NT2/D1 (cell line): ENCODE measurements around the gene TUBGCP6.

Experiments
- DNase-seq: peaks from one replicate; pipeline ENCODE4 v3.0.0-alpha.2; 2011; ENCODE audit warnings: low read depth, low spot score
- H3K27me3 ChIP-seq: 2 replicates; pipeline ENCODE4 v1.6.0; 2011; ENCODE audit warnings: mild to moderate bottlenecking; ENCODE audit not compliant: insufficient read length, insufficient read depth
- H3K36me3 ChIP-seq: 2 replicates; pipeline ENCODE4 v1.6.1; 2011; ENCODE audit warnings: mild to moderate bottlenecking, low read length, mixed read lengths; ENCODE audit not compliant: insufficient read depth, insufficient read length
- H3K4me1 ChIP-seq: 2 replicates; pipeline ENCODE4 v1.5.1; 2011; ENCODE audit not compliant: insufficient read depth, insufficient read length
- H3K4me3 ChIP-seq: 2 replicates; pipeline ENCODE4 v1.5.1; 2011; ENCODE audit warnings: low read depth; ENCODE audit not compliant: insufficient read length
- H3K9ac ChIP-seq: 2 replicates; pipeline ENCODE4 v1.6.0; 2011; ENCODE audit warnings: low read depth; ENCODE audit not compliant: insufficient read length
- H3K9me3 ChIP-seq: 2 replicates; pipeline ENCODE4 v1.5.1; 2011; ENCODE audit warnings: mild to moderate bottlenecking, low read length; ENCODE audit not compliant: insufficient read depth
- SUZ12 ChIP-seq: IDR thresholded peaks from 2 replicates; pipeline ENCODE4 v1.6.1; 2011; ENCODE audit not compliant: insufficient read length, insufficient read depth; ENCODE audit errors: extremely low read depth
- YY1 ChIP-seq: IDR thresholded peaks from 2 replicates; pipeline ENCODE4 v1.6.1; 2011; ENCODE audit not compliant: insufficient read length, insufficient read depth
- ZNF274 ChIP-seq: IDR thresholded peaks from 2 replicates; pipeline ENCODE4 v1.6.1; 2011; ENCODE audit warnings: mild to moderate bottlenecking, low read depth, low read length

TUBGCP6 gene

GRCh38 chr22:50289151-50289941 lies 44.5 kb upstream of the TUBGCP6 start:
- DNase-seq = no peak
- H3K36me3 ChIP-seq = peaks cover 70% of the 10 kb centered on the region
- H3K9me3 ChIP-seq = no peaks in the 10 kb centered on the region
- no peak overlapping the region for H3K9ac ChIP-seq
- no peaks in the 10 kb centered on the region for H3K27me3 ChIP-seq
- TF ChIP-seq ZNF274 = no peak
- TF ChIP-seq SUZ12 = no peak
- TF ChIP-seq YY1 = no peak
- no peak overlapping the region for H3K4me3 ChIP-seq
- peaks cover 15% of the 10 kb centered on the region for H3K4me1 ChIP-seq

GRCh38 chr22:50287731-50288130 lies 42.9 kb upstream of the TUBGCP6 start:
- Histone ChIP-seq H3K9me3 (no peaks in the 10 kb centered on the region), H3K9ac (no peak overlapping the region), H3K4me3 (no peak overlapping the region), H3K27me3 (no peaks in the 10 kb centered on the region), H3K4me1 (peaks cover 8% of the 10 kb centered on the region), H3K36me3 (peaks cover 71% of the 10 kb centered on the region)
- DNase-seq = no peak
- TF ChIP-seq YY1 (no peak), ZNF274 (no peak), SUZ12 (no peak)

DNA sequence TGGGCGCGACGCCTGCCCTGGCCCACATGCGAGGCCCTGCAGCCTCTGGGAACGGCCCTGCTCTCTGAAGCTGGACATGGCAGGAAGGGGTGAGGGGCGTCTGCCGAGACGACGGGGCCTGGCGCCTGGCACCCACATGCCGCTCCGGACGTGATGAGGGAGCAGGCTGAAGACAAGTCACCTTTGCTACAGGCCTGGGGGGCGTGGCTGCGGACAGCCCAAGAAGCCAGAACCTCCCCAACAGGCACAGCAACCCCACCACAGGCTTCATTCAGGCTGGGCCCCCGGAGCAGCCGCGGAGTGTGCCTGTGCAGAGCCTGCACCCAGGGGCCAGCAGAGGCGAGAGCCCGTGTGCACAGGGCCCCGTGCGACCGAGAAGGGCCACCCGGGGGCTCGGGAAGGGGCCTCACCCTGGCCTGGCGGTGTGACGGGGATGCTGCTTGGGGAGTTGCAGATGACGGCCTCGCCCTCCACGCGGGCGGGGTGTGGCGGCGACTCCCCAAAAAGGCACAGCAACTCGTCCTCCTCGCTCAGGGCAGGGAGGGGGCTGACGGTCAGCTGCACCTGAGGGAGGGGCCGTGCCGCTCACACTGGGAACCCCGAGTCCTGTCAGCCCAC lies 42.0 kb upstream of the TUBGCP6 start:
- Histone ChIP-seq H3K9ac (no peak overlapping the region), H3K4me3 (no peak overlapping the region), H3K36me3 (peaks cover 76% of the 10 kb centered on the region), H3K27me3 (no peaks in the 10 kb centered on the region), H3K4me1 (peaks cover 4% of the 10 kb centered on the region), H3K9me3 (no peaks in the 10 kb centered on the region)
- DNase-seq = no peak
- no peak for TF ChIP-seq SUZ12
- TF ChIP-seq ZNF274 = no peak
- TF ChIP-seq YY1 = no peak

DNA sequence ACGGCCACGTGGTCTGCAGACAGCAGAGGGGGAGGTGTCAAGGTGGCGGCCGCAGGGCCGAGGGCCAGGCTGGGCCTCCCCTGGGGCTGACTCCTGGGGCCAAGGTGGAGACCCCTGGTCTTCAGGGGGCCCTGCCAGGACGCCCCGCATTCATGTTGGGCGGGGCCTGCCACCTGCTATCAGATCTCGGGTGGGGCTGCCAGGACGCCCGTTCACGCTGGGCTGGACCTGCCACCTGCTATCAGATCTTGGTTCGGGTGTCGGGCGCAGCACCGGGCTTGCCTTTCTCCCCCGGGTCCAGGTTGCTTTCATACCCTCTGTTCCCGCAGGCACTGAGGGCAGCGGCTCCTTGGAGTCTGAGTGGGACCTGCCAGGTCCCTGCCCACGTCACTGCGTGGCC lies 41.5 kb upstream of the TUBGCP6 start:
- no peak overlapping the region for H3K4me3 ChIP-seq
- no peak for TF ChIP-seq ZNF274
- no peak for TF ChIP-seq SUZ12
- TF ChIP-seq YY1 = no peak
- no peak overlapping the region for H3K9ac ChIP-seq
- H3K36me3 ChIP-seq = peaks cover 76% of the 10 kb centered on the region
- DNase-seq = no peak
- H3K9me3 ChIP-seq = no peaks in the 10 kb centered on the region
- H3K4me1 ChIP-seq = no peaks in the 10 kb centered on the region
- no peaks in the 10 kb centered on the region for H3K27me3 ChIP-seq

- no peaks in the 10 kb centered on the region for H3K27me3 ChIP-seq
- no peaks in the 10 kb centered on the region for H3K9me3 ChIP-seq
- H3K9ac ChIP-seq = no peak overlapping the region
- TF ChIP-seq ZNF274 (no peak), SUZ12 (no peak), YY1 (no peak)
- DNase-seq = no peak
- H3K4me3 ChIP-seq = no peak overlapping the region
- no peaks in the 10 kb centered on the region for H3K4me1 ChIP-seq
- H3K36me3 ChIP-seq = peaks cover 76% of the 10 kb centered on the region
These were observed 40.9 kb upstream of the TUBGCP6 start for GRCh38 chr22:50285568-50286229.

DNA sequence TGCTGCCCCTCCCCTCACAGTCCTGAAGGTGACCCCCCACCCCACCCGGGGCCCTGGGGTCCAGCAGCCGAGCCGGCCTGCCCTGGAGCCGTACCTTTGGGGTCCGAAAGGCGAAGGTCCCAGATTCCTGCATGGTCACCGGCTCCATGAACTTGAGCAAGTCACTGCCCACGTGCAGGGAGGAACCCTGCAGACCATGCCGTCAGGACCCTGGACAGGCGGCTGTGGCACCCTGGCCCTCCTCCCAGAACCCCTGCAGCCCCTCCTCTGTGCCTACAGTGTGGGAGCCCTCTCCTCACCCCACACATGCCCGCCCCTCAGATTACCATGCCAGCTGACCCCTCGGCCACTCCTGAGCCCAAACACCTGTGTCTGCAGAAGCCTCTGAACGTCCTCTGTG lies 39.7 kb upstream of the TUBGCP6 start:
- Histone ChIP-seq H3K4me3 (no peak overlapping the region), H3K9me3 (no peaks in the 10 kb centered on the region)
- no peak for TF ChIP-seq ZNF274
- TF ChIP-seq SUZ12 = no peak
- TF ChIP-seq YY1 = no peak

DNA sequence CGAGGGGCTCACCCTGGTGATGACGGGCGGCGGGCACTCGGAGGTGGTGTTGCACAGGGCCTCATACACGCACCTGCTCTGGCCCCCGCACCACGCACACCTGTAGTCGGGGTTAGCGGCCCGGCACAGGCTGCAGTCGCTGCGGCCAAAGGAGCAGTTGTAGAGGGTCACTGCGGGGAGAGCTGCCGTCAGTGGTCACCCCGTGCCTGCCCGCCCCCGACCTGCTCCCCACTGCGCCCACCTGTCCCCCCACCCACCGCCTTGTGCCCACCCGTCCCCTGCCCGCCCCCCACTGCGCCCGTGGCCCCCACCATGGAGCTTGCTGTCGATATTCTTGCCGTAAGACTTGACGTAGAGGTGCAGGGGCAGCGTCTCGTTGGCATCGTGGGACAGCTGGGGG lies 39.0 kb upstream of the TUBGCP6 start:
- Histone ChIP-seq H3K9ac (no peak overlapping the region), H3K9me3 (no peaks in the 10 kb centered on the region), H3K4me1 (no peaks in the 10 kb centered on the region), H3K27me3 (no peaks in the 10 kb centered on the region), H3K36me3 (peaks cover 74% of the 10 kb centered on the region), H3K4me3 (no peak overlapping the region)
- TF ChIP-seq ZNF274 (no peak), YY1 (no peak), SUZ12 (no peak)
- DNase-seq = no peak

More for the DNA sequence above, 39.7 kb upstream of the TUBGCP6 start:
- no peak for DNase-seq
- no peaks in the 10 kb centered on the region for H3K4me1 ChIP-seq
- no peaks in the 10 kb centered on the region for H3K27me3 ChIP-seq
- H3K36me3 ChIP-seq = peaks cover 75% of the 10 kb centered on the region
- H3K9ac ChIP-seq = no peak overlapping the region
